K562 (cell line): ENCODE results near the gene PLEKHA8. TPM values are rescaled to one million over a fixed set of nuclear protein-coding genes. Genes with fewer than 3 reads are reported as not detected.

ENCODE experiments used
- CBFB ChIP-seq: sonication (generic); formaldehyde crosslinking; IDR thresholded peaks from 2 replicates; pipeline ENCODE4 v1.4.0; 2020; ENCODE audit warnings: mild to moderate bottlenecking, missing genetic modification reagents
- CBX3 ChIP-seq, 2 experiments: IDR thresholded peaks; 1 replicate in 1 of 2; 2 replicates in 1 of 2; pipeline ENCODE4 v1.6.1; 2012; ENCODE audit warnings: inconsistent platforms in 2 of 2, low read length in 2 of 2, borderline replicate concordance in 1 of 2, control low read depth in 1 of 2
- CC2D1A ChIP-seq: fragments of 450-650 bp; IDR thresholded peaks from 2 replicates; pipeline ENCODE4 v1.6.1; 2017; ENCODE audit warnings: mild to moderate bottlenecking
- KAT2B ChIP-seq: IDR thresholded peaks from one replicate; pipeline ENCODE4 v1.6.1; 2012; ENCODE audit warnings: low read depth, mild to moderate bottlenecking, control low read depth, inconsistent platforms, low read length, moderate library complexity
- MED1 ChIP-seq: sonication (generic); formaldehyde crosslinking; IDR thresholded peaks from 2 replicates; pipeline ENCODE4 v1.8.1; 2023; ENCODE audit warnings: missing genetic modification reagents, borderline replicate concordance
- MXI1 ChIP-seq: IDR thresholded peaks from 2 replicates; pipeline ENCODE4 v1.6.1; 2011; ENCODE audit warnings: low read depth, mild to moderate bottlenecking, improper control_type of control experiment, low read length
- PML ChIP-seq: IDR thresholded peaks from 2 replicates; pipeline ENCODE4 v1.6.1; 2012; ENCODE audit warnings: low read length, inconsistent platforms
- STAT5B ChIP-seq: fragments of 250-450 bp; sonication (Bioruptor Pico); IDR thresholded peaks from 2 replicates; pipeline ENCODE4 v1.8.0; 2021; ENCODE audit warnings: mild to moderate bottlenecking, inconsistent platforms
- ZFP36 ChIP-seq: fragments of 150-350 bp; IDR thresholded peaks from 2 replicates; pipeline ENCODE4 v1.6.1; 2018; ENCODE audit warnings: low read length, low read depth; ENCODE audit not compliant: partially characterized antibody
- ZHX1 ChIP-seq: fragments of 150-350 bp; conservative IDR thresholded peaks from 2 replicates; pipeline ENCODE4 v1.6.1; 2014; ENCODE audit warnings: low read length
- polyA plus RNA-seq, 8 experiments: library from polyadenylated mRNA; depleted of rRNA in 4 of 8; stranded (reverse) in 5 of 8; unstranded in 3 of 8; fragments of >200 nt; fragmentation: Nextera tagmentation in 2 of 8; fragmentation: Illumina TruSeq in 1 of 8; extraction: Ambion mirVana in 2 of 8; extraction: Trizol in 1 of 8; gene quantifications; 2 replicates each; pipeline versions ENCODE4 v1.2.1 to v1.2.3, GENCODE V29; 2011 to 2014; ENCODE audit warnings: inconsistent platforms in 1 of 8, missing spikeins in 1 of 8
- total RNA-seq, 7 experiments: library from RNA; depleted of rRNA in 6 of 7; stranded (reverse); fragments of >200 nt in 6 of 7; fragmentation: Illumina TruSeq in 2 of 7; extraction: Trizol in 2 of 7; gene quantifications; 2 replicates each; pipeline versions ENCODE4 v1.2.1 to v1.2.3, GENCODE V29; 2011 to 2021; ENCODE audit warnings: low replicate concordance in 1 of 7
- TF ChIP-seq, protein P1 (sequence below): fragments of 250-450 bp; sonication (Bioruptor Pico); IDR thresholded peaks from 2 replicates; pipeline ENCODE4 v1.4.0; 2020
- TF ChIP-seq, protein P2 (sequence below): sonication (generic); formaldehyde crosslinking; IDR thresholded peaks from 2 replicates; pipeline ENCODE4 v1.8.1; 2023; ENCODE audit warnings: mild to moderate bottlenecking, missing genetic modification reagents

PLEKHA8 gene
- total and polyA plus RNA-seq, 9 of the 15 experiments (the other 6 are each of a cell fraction or from before 2014, with no cell fraction given) = 3.2 to 16.3 (median 11.8) TPM

DNA sequence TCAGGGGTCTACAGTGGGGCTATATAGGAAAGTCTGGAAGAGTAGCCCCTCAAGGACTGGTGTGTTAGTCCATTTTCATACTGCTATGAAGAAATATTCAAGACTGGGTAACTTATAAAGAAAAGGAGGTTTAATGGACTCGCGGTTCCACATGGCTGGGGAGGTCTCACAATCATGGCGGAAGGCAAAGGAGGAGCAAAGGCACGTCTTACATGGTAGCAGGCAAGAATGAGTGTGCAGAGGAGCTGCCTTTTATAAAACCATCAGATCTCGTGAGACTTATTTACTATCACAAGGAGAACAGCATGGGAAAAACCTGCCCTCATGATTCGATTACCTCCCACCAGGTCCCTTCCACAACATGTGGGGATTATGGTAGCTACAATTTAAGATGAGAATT is 4.7 kb upstream of the PLEKHA8 start (continued):
- no peak for TF ChIP-seq ZHX1
- TF ChIP-seq MXI1 = no peak
- TF ChIP-seq MED1 (CRISPR knock-in tag) = no peak
- no peak for TF ChIP-seq STAT5B (CRISPR knock-in tag)
- no peak for TF ChIP-seq CBFB
- TF ChIP-seq ZFP36 = peak; percentile 28
- peak; percentile 49; the same call in 1 of the 2 replicates for TF ChIP-seq CC2D1A
- TF ChIP-seq, protein P1, sequence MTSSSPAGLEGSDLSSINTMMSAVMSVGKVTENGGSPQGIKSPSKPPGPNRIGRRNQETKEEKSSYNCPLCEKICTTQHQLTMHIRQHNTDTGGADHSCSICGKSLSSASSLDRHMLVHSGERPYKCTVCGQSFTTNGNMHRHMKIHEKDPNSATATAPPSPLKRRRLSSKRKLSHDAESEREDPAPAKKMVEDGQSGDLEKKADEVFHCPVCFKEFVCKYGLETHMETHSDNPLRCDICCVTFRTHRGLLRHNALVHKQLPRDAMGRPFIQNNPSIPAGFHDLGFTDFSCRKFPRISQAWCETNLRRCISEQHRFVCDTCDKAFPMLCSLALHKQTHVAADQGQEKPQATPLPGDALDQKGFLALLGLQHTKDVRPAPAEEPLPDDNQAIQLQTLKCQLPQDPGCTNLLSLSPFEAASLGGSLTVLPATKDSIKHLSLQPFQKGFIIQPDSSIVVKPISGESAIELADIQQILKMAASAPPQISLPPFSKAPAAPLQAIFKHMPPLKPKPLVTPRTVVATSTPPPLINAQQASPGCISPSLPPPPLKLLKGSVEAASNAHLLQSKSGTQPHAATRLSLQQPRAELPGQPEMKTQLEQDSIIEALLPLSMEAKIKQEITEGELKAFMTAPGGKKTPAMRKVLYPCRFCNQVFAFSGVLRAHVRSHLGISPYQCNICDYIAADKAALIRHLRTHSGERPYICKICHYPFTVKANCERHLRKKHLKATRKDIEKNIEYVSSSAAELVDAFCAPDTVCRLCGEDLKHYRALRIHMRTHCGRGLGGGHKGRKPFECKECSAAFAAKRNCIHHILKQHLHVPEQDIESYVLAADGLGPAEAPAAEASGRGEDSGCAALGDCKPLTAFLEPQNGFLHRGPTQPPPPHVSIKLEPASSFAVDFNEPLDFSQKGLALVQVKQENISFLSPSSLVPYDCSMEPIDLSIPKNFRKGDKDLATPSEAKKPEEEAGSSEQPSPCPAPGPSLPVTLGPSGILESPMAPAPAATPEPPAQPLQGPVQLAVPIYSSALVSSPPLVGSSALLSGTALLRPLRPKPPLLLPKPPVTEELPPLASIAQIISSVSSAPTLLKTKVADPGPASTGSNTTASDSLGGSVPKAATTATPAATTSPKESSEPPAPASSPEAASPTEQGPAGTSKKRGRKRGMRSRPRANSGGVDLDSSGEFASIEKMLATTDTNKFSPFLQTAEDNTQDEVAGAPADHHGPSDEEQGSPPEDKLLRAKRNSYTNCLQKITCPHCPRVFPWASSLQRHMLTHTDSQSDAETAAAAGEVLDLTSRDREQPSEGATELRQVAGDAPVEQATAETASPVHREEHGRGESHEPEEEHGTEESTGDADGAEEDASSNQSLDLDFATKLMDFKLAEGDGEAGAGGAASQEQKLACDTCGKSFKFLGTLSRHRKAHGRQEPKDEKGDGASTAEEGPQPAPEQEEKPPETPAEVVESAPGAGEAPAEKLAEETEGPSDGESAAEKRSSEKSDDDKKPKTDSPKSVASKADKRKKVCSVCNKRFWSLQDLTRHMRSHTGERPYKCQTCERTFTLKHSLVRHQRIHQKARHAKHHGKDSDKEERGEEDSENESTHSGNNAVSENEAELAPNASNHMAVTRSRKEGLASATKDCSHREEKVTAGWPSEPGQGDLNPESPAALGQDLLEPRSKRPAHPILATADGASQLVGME = no peak
- TF ChIP-seq, protein P2, sequence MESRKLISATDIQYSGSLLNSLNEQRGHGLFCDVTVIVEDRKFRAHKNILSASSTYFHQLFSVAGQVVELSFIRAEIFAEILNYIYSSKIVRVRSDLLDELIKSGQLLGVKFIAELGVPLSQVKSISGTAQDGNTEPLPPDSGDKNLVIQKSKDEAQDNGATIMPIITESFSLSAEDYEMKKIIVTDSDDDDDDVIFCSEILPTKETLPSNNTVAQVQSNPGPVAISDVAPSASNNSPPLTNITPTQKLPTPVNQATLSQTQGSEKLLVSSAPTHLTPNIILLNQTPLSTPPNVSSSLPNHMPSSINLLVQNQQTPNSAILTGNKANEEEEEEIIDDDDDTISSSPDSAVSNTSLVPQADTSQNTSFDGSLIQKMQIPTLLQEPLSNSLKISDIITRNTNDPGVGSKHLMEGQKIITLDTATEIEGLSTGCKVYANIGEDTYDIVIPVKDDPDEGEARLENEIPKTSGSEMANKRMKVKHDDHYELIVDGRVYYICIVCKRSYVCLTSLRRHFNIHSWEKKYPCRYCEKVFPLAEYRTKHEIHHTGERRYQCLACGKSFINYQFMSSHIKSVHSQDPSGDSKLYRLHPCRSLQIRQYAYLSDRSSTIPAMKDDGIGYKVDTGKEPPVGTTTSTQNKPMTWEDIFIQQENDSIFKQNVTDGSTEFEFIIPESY (CRISPR knock-in tag) = peak; percentile 98
- no peak for TF ChIP-seq KAT2B
- TF ChIP-seq CBX3 (IDR thresholded peaks at IDR 0.05; ENCODE audit: borderline replicate concordance in 1 of 2, low read length in 2 of 2) = peak in 1 of 2 experiments; percentile 75; a peak in 1 of 3 replicates
- no peak for TF ChIP-seq PML
- TF ChIP-seq, all 486 proteins: peak for 9
